SJCRH30 (cell line): ENCODE data around the gene PRPF8. TPM values are rescaled to one million over a fixed set of nuclear protein-coding genes. Genes with fewer than 3 reads are reported as not detected.
A peak's percentile ranks its signal among the peaks of the same experiment; 100 is the strongest.
"Not testable (repeated sequence)": the region's sequence is repeated elsewhere in the genome, so short reads cannot be mapped to it uniquely, and the experiment has no call there.

Experiments used
- DNase-seq, 2 experiments: peaks; one replicate each; pipeline ENCODE4 v3.0.0-alpha.2; 2015 to 2020
- H3K27ac ChIP-seq: fragments of 250-450 bp; sonication (Bioruptor Pico); 2 replicates; pipeline ENCODE4 v1.5.1; 2020; ENCODE audit warnings: mild to moderate bottlenecking, moderate library complexity
- H3K27me3 ChIP-seq: fragments of 250-450 bp; sonication (Bioruptor Pico); 2 replicates; pipeline ENCODE4 v1.5.1; 2020; ENCODE audit warnings: mild to moderate bottlenecking, moderate library complexity
- H3K36me3 ChIP-seq: fragments of 250-450 bp; sonication (Bioruptor Pico); 2 replicates; pipeline ENCODE4 v1.5.1; 2020; ENCODE audit warnings: mild to moderate bottlenecking, moderate library complexity
- H3K4me1 ChIP-seq: fragments of 250-450 bp; sonication (Bioruptor Pico); 2 replicates; pipeline ENCODE4 v1.5.1; 2020; ENCODE audit warnings: mild to moderate bottlenecking, moderate library complexity
- H3K4me3 ChIP-seq: fragments of 250-450 bp; sonication (Bioruptor Pico); 2 replicates; pipeline ENCODE4 v1.5.1; 2020; ENCODE audit warnings: mild to moderate bottlenecking, moderate library complexity
- H3K9me3 ChIP-seq: fragments of 250-450 bp; sonication (Bioruptor Pico); replicated peaks from 2 replicates; pipeline ENCODE4 v1.5.1; 2020; ENCODE audit warnings: mild to moderate bottlenecking, moderate library complexity
- total RNA-seq: library from RNA; depleted of rRNA; stranded (reverse); fragments of >200 nt; shearing (Covaris generic); gene quantifications from 2 replicates; pipeline ENCODE4 v1.2.3, GENCODE V29; 2014

Gene PRPF8
- total RNA-seq, 1 experiment from 2014 or later: 145 TPM

- no peak for DNase-seq
- 0 out of 2 replicates have a peak, but pooled peaks cover 2% of the 10 kb centered on the region for H3K4me1 ChIP-seq
- peaks cover 21% of the 10 kb centered on the region for H3K36me3 ChIP-seq
- H3K4me3 ChIP-seq: no peak overlapping the region
- no peaks in the 10 kb centered on the region for H3K9me3 ChIP-seq
- H3K27me3 ChIP-seq: no peaks in the 10 kb centered on the region
- H3K27ac ChIP-seq: no peak overlapping the region
Observed at GRCh38 chr17:1686086-1686485, 1.4 kb upstream of the PRPF8 start.

- no peak for DNase-seq
- H3K27me3 ChIP-seq: no peaks in the 10 kb centered on the region
- peaks cover 46% of the 10 kb centered on the region for H3K36me3 ChIP-seq
- H3K9me3 ChIP-seq: no peaks in the 10 kb centered on the region
- peak overlapping the region; percentile 92 for H3K4me3 ChIP-seq
- no peak overlapping the region for H3K27ac ChIP-seq
- H3K4me1 ChIP-seq: 0 out of 2 replicates have a peak, but pooled peaks cover 2% of the 10 kb centered on the region
Observed at GRCh38 chr17:1683459-1683858, 1.2 kb downstream of the PRPF8 start.

DNA sequence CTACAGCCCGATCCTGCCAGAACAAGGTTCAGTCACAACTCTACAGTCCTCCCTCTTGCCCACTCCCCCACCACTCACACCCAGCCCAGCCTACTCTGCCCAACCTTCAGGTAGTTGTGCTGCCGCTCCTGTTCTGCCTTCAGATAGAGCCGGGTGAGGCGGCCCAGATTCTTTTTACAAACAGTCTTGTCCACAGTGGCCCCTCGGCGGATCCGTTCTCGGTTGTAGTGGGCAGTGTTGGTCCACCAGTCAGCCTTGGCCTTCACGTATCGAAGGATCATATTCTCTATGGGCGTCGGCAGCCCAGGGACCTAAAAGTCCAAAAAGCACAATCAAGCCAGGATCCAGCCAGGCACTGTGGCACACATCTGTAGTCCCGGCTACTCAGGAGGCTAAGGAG, 8.3 kb downstream of the PRPF8 start:
- no peaks in the 10 kb centered on the region for H3K4me1 ChIP-seq
- no peak overlapping the region for H3K27ac ChIP-seq
- H3K27me3 ChIP-seq: no peaks in the 10 kb centered on the region
- no peak for DNase-seq
- no peaks in the 10 kb centered on the region for H3K9me3 ChIP-seq
- H3K4me3 ChIP-seq: no peak overlapping the region
- peaks cover 82% of the 10 kb centered on the region for H3K36me3 ChIP-seq

- H3K36me3 ChIP-seq: peaks cover 71% of the 10 kb centered on the region
- no peak overlapping the region for H3K4me3 ChIP-seq
- no peaks in the 10 kb centered on the region for H3K4me1 ChIP-seq
- no peaks in the 10 kb centered on the region for H3K27me3 ChIP-seq
- H3K27ac ChIP-seq: no peak overlapping the region
- no peak for DNase-seq
- no peaks in the 10 kb centered on the region for H3K9me3 ChIP-seq
Observed at GRCh38 chr17:1673041-1673785, 11.5 kb downstream of the PRPF8 start.

DNA sequence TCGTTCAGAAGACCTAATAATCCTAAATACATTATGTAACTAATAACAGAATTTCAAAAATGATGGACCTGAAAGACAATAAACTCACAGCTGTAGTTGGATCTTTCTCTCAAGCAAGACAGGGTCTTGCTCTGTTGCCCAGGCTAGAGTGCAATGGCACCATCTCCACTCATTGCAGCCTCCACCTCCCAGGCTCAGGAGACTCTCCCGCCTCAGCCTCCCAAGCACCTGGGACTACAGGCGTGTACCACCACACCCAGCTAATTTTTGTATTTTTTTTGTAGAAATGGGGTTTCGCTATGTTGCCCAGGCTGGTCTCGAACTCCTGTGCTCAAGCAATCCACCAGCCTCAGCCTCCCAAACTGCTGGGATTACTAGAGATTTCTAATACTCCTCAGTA, 20.7 kb downstream of the PRPF8 start:
- DNase-seq, H3K4me1 ChIP-seq, H3K27ac ChIP-seq, H3K9me3 ChIP-seq, H3K4me3 ChIP-seq, H3K27me3 ChIP-seq: not testable (repeated sequence)
- peaks cover 45% of the 10 kb centered on the region for H3K36me3 ChIP-seq

DNA sequence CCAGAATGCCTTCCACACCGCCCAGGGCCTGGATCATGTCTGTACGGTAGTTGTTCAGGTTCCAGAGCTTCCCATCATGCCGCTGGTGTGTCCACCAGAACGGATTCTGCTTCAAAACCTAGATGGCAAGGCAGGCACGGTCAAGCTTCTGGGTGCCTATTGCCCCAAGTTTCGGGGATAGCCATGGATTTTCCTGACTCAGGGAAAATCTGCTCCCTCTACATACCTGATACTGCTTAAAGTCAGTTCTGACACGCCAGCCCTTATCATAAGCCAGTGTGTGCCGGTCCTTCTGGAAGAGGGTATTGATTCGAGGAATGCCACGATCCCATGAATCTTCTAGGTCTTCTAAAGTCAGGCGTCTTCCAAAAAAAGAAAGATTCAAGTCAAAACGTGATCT, 23.6 kb downstream of the PRPF8 start:
- peaks cover 64% of the 10 kb centered on the region for H3K36me3 ChIP-seq
- H3K27me3 ChIP-seq: no peaks in the 10 kb centered on the region
- no peaks in the 10 kb centered on the region for H3K9me3 ChIP-seq
- no peak for DNase-seq
- H3K27ac ChIP-seq: no peak overlapping the region
- no peaks in the 10 kb centered on the region for H3K4me1 ChIP-seq
- no peak overlapping the region for H3K4me3 ChIP-seq

DNA sequence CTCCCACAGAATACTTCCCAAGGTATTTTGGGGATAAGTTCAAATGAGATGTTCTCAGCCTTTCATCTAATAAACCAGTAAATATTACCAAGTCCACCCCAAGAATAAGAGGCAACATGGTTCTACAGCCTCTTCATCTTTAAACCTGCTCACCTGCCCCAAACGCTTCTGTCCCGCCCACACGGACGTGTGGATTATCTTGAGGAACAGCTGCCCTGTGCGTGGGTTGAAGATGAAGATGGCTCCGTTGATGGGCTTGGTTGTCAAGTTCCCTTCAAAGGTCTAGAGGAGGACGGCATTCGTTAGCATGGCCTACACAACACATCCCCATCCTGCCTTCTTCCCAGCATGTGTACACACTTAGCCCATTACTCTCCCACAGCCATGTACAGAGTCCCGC, 26.6 kb downstream of the PRPF8 start:
- Histone ChIP-seq H3K27ac (no peak overlapping the region), H3K36me3 (peaks cover 77% of the 10 kb centered on the region), H3K4me3 (no peak overlapping the region), H3K27me3 (no peaks in the 10 kb centered on the region), H3K4me1 (no peaks in the 10 kb centered on the region), H3K9me3 (no peaks in the 10 kb centered on the region)
- no peak for DNase-seq

DNA sequence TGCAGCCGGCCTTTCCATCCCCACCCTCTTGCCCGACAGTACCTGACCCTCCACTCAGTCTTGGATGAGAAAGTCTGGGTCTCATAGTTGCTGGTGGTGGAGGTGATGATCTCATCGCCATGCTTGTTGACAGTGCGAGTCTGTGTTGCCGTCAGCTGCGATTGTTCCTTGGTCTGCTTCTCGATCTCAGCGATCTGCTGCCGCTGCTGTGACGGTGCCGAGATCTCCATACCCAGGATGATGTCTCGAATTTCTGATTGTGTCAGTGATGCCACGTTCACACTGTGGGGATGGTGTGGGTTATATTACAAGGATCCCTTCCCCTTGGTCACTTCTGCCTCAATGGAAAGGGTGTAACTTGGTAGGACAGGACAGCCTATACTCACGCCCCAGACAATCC, 30.9 kb downstream of the PRPF8 start:
- H3K36me3 ChIP-seq: peaks cover 61% of the 10 kb centered on the region
- no peaks in the 10 kb centered on the region for H3K4me1 ChIP-seq
- DNase-seq: no peak
- H3K27ac ChIP-seq: no peak overlapping the region
- no peaks in the 10 kb centered on the region for H3K27me3 ChIP-seq
- no peaks in the 10 kb centered on the region for H3K9me3 ChIP-seq
- no peak overlapping the region for H3K4me3 ChIP-seq

DNA sequence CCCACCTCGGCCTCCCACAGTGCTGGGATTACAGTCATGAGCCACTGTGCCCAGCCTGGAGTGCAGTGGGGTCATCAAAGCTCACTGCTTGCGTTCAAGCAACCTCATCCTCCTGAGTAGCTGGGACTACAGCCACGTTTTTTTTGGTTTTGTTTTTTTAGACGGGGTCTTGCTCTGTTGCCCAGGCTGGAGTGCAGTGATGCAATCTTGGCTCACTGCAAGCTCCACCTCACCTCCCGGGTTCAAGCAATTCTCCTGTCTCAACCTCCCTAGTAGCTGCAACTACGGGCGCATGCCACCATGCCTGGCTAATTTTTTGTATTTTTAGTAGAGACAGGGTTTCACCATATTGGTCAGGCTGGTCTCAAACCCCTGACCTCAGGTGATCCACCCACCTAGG, 31.9 kb downstream of the PRPF8 start:
- H3K36me3 ChIP-seq: peaks cover 53% of the 10 kb centered on the region
- not testable (repeated sequence) for H3K4me3 ChIP-seq, H3K4me1 ChIP-seq, DNase-seq, H3K9me3 ChIP-seq, H3K27me3 ChIP-seq, H3K27ac ChIP-seq

GRCh38 chr17:1651559-1651844, 33.2 kb downstream of the PRPF8 start:
- Histone ChIP-seq H3K27me3 (no peaks in the 10 kb centered on the region), H3K36me3 (peaks cover 46% of the 10 kb centered on the region), H3K4me3 (no peak overlapping the region), H3K9me3 (no peaks in the 10 kb centered on the region), H3K4me1 (no peaks in the 10 kb centered on the region), H3K27ac (no peak overlapping the region)
- no peak for DNase-seq

- peaks cover 40% of the 10 kb centered on the region for H3K36me3 ChIP-seq
- no peaks in the 10 kb centered on the region for H3K9me3 ChIP-seq
- no peak overlapping the region for H3K4me3 ChIP-seq
- no peak for DNase-seq
- no peaks in the 10 kb centered on the region for H3K27me3 ChIP-seq
- no peaks in the 10 kb centered on the region for H3K4me1 ChIP-seq
- H3K27ac ChIP-seq: no peak overlapping the region
Observed at GRCh38 chr17:1650731-1651558, 33.7 kb downstream of the PRPF8 start.

DNA sequence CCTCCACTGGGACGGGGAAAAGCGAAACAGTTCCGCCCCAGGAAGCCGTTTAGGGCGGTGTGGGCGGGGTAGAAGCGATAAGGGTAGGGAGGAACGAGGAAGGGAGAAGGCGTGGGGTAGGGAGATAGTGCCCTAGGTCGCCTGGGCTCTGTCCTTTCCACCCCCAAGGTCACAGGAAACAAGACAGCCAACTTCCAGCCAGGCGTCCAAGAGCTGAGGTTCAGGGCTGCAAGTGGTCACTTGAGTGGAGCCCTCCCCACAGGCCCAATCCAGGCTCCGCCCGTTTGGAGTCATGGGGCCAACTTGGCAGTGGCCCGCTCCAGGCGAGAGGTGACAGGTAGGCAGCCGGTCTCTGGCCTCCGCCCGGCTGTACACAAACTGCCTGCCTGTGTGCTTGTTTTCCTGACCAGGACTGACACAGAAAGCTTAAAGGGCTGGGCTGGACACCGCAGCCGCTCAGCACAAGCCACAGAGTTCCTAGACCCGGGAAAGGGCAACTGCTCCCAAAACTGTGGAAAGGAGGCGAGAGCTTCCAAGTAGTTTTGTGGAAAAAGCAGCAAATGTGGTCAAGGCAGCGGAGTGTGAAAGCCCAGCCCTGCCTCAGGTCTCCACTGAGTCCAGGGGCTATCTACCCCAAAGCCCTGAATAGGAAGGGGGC, 34.7 kb downstream of the PRPF8 start, which contains the start of gene RILP:
RILP (minus strand) TSS at position 23 of the 658 bp plus-strand sequence. CDS start 62 bp downstream, outside the sequence.
- Histone ChIP-seq H3K4me3 (peak within 1 kb of the TSS; percentile 52), H3K27ac (no peak within 1 kb of the TSS), H3K4me1 (no peaks in the 10 kb centered on the region), H3K36me3 (peaks cover 34% of the 10 kb centered on the region), H3K9me3 (no peaks in the 10 kb centered on the region), H3K27me3 (no peaks in the 10 kb centered on the region)
- no peak for DNase-seq

DNA sequence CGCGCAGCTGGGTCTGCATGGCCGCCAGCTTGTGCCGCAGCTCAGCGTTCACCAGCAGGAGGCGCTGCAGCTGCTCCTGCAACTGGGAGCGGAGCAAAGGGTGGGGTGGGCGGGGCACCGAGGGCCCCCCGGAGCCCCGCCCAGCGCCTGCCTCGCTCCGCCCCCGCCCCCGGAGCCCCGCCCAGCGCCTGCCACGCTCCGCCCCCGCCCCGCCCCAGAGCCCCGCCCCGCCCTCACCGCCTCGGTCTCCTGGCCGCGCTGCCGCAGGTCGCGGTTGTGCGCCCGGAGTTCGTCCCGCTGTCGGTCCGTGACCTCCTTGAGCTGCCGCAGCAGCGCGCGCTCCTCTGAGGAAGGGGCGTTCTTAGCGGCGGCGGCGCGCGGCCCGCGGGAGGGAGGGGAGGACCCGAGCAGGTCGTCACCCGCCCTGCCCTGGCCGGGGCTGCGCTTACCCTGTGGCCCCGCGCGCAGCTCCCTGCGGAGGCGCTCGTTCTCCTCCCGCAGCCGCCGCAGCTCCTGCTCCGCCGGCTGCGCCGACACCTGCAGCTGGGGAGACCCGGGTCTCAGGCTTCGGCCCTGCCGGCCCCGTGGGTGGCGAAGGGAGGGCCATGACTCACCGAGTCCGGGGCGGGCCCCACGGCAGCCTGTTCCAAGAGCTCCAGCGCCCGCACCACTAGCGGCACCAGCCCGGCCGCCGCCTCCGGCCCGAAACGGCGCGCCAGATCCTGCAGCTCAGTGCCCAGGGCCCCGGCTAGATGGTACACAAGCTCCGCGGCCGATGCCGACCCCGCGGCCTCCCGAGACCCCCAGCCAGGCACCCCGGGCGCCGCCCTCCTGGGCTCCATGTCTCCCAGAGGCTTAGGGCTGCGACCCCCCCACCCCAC, 35.5 kb downstream of the PRPF8 start:
- peaks cover 31% of the 10 kb centered on the region for H3K36me3 ChIP-seq
- no peaks in the 10 kb centered on the region for H3K9me3 ChIP-seq
- peak overlapping the region; percentile 52 for H3K4me3 ChIP-seq
- no peak overlapping the region for H3K27ac ChIP-seq
- no peaks in the 10 kb centered on the region for H3K27me3 ChIP-seq
- peak; percentile 61 to 67 for DNase-seq
- no peaks in the 10 kb centered on the region for H3K4me1 ChIP-seq

GRCh38 chr17:1648173-1648962, 36.3 kb downstream of the PRPF8 start:
- Histone ChIP-seq H3K27me3 (no peaks in the 10 kb centered on the region), H3K9me3 (no peaks in the 10 kb centered on the region), H3K27ac (no peak overlapping the region), H3K4me3 (peak overlapping the region; percentile 29), H3K36me3 (peaks cover 22% of the 10 kb centered on the region), H3K4me1 (no peaks in the 10 kb centered on the region)
- DNase-seq: no peak
